Esophagus squamous epithelium (tissue), 4 donors: Measurements from ENCODE around the gene CELF2.

Source experiments
- CTCF ChIP-seq, 6 experiments: fragments of 450-650 bp in 4 of 6; fragments of 200-600 bp in 2 of 6; sonication (generic) in 2 of 6; IDR thresholded peaks; one replicate each; pipeline ENCODE4 v1.5.1; 2016 to 2019; ENCODE audit warnings: antibody characterized with exemption in 6 of 6, mild to moderate bottlenecking in 4 of 6, moderate library complexity in 4 of 6
- POLR2A ChIP-seq, 4 donors: fragments of 450-650 bp; IDR thresholded peaks; one replicate each; pipeline ENCODE4 v1.6.1; 2017; ENCODE audit warnings: antibody characterized with exemption in 4 of 4, mild to moderate bottlenecking in 4 of 4, moderate library complexity in 3 of 4

DNA sequence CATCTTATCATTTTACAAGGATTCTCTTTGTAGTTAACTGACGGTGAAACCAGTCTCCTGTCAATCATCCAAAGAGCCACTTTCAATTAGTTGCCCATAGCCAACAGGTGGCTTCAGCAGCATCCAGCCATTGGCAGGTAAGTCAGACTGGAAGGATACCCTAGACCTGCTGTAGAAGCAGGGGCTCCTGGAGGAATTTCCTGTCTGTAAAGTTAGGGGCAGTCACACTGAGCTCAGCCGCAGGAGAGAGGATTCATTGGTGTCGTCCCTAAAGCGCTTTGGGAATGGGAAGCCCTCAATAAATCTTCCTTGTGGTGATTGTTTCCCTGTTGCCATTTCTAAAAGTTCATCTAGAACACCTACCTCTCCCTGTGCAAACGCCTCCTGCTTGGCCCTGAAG is 140.4 kb downstream of the CELF2 start:
- TF ChIP-seq CTCF (IDR thresholded peaks at IDR 0.05) (no peak), POLR2A (IDR thresholded peaks at IDR 0.05) (no peak)
